SK-N-SH (cell line): ENCODE measurements around the gene SDK1. TPM values are rescaled to one million over a fixed set of nuclear protein-coding genes. Genes with fewer than 3 reads are reported as not detected.

Source experiments
- CTCF ChIA-PET: fragments of 300-600, 350-600 bp; formaldehyde crosslinking; extraction: SDS; loops from one replicate; lab custom pipeline; 2021; lab: Yijun Ruan, JAX
- POLR2A ChIA-PET: fragments of 350-600 bp; sonication (Branson Sonifier 250); formaldehyde crosslinking; extraction: SDS; loops from one replicate; lab custom pipeline; 2020; ENCODE audit warnings: antibody characterized with exemption, inconsistent platforms; lab: Yijun Ruan, JAX
- DNase-seq: peaks from one replicate; pipeline ENCODE4 v3.0.0; 2012
- H2AFZ ChIP-seq: fragments of 200-600 bp; sonication (generic); 2 replicates; pipeline ENCODE4 v1.8.1; 2016; ENCODE audit warnings: antibody characterized with exemption, mild to moderate bottlenecking, low read depth
- H3F3A ChIP-seq: fragments of 200-600 bp; sonication (generic); replicated peaks from 2 replicates; pipeline ENCODE3; 2016; ENCODE audit warnings: antibody characterized with exemption, mild to moderate bottlenecking; ENCODE audit not compliant: insufficient read depth
- H3K27ac ChIP-seq, 2 experiments: fragments of 200-500 bp in 1 of 2; fragments of 200-600 bp in 1 of 2; sonication (Bioruptor generic) in 1 of 2; sonication (generic), shearing (Covaris generic) in 1 of 2; 2 replicates each; pipeline versions ENCODE4 v1.5.1 to v1.6.1; 2014 to 2016; ENCODE audit warnings: low read depth in 2 of 2, inconsistent platforms in 1 of 2, low read length in 1 of 2, mild to moderate bottlenecking in 1 of 2, mixed read lengths in 1 of 2
- H3K27me3 ChIP-seq: fragments of 200-600 bp; sonication (generic), shearing (Covaris generic); 2 replicates; pipeline ENCODE4 v1.6.1; 2016; ENCODE audit warnings: mixed run types; ENCODE audit not compliant: insufficient read depth
- H3K36me3 ChIP-seq, 2 experiments: fragments of 200-500 bp in 1 of 2; fragments of 200-600 bp in 1 of 2; sonication (Bioruptor generic) in 1 of 2; sonication (generic) in 1 of 2; replicated peaks in 1 of 2; 2 replicates each; pipeline versions ENCODE3 to v1.5.1; 2014 to 2016; ENCODE audit warnings: low read length in 1 of 2, mild to moderate bottlenecking in 1 of 2; ENCODE audit not compliant: insufficient read depth in 2 of 2, control insufficient read depth in 1 of 2
- H3K4me1 ChIP-seq, 2 experiments: fragments of 200-500 bp in 1 of 2; fragments of 200-600 bp in 1 of 2; sonication (Bioruptor generic) in 1 of 2; sonication (generic), shearing (Covaris generic) in 1 of 2; 2 replicates each; pipeline versions ENCODE4 v1.5.1 to v1.6.1; 2014 to 2016; ENCODE audit warnings: low read depth in 1 of 2, low read length in 1 of 2, mixed run types in 1 of 2; ENCODE audit not compliant: insufficient read depth in 2 of 2, control insufficient read depth in 1 of 2
- H3K4me2 ChIP-seq: fragments of 200-600 bp; sonication (generic), shearing (Covaris generic); 2 replicates; pipeline ENCODE4 v1.6.1; 2017; ENCODE audit warnings: mixed run types
- H3K4me3 ChIP-seq, 2 experiments: fragments of 200-500 bp in 1 of 2; fragments of 200-600 bp in 1 of 2; sonication (Bioruptor generic) in 1 of 2; sonication (generic), shearing (Covaris generic) in 1 of 2; 2 replicates each; pipeline versions ENCODE4 v1.5.1 to v1.8.1; 2014 to 2016; ENCODE audit warnings: low read depth in 2 of 2, inconsistent platforms in 1 of 2, low read length in 1 of 2, mild to moderate bottlenecking in 1 of 2, mixed read lengths in 1 of 2, moderate library complexity in 1 of 2
- H3K79me2 ChIP-seq: fragments of 200-600 bp; sonication (generic); 2 replicates; pipeline ENCODE4 v1.8.1; 2017; ENCODE audit warnings: mild to moderate bottlenecking; ENCODE audit not compliant: insufficient read depth
- H3K9ac ChIP-seq: fragments of 200-600 bp; sonication (generic); 2 replicates; pipeline ENCODE4 v1.6.1; 2017; ENCODE audit warnings: mixed run types
- H3K9me2 ChIP-seq: fragments of 200-600 bp; sonication (generic); 2 replicates; pipeline ENCODE4 v1.6.1; 2017; ENCODE audit warnings: mixed run types
- H3K9me3 ChIP-seq: fragments of 200-600 bp; sonication (generic); 2 replicates; pipeline ENCODE4 v1.6.1; 2017; ENCODE audit warnings: mixed run types, mild to moderate bottlenecking, moderate library complexity
- H4K20me1 ChIP-seq: fragments of 200-600 bp; sonication (generic); 2 replicates; pipeline ENCODE4 v1.6.1; 2017; ENCODE audit warnings: mild to moderate bottlenecking, mixed run types; ENCODE audit not compliant: insufficient read depth
- CHD2 ChIP-seq: fragments of 150-350 bp; IDR thresholded peaks from 2 replicates; pipeline ENCODE4 v1.6.1; 2018; ENCODE audit warnings: low read length; ENCODE audit not compliant: partially characterized antibody
- ELF1 ChIP-seq: IDR thresholded peaks from 2 replicates; pipeline ENCODE4 v1.4.0; 2012
- EP300 ChIP-seq, 2 experiments: IDR thresholded peaks; 2 replicates each; pipeline versions ENCODE4 v1.4.0 to v1.6.1; 2012; ENCODE audit warnings: borderline replicate concordance in 1 of 2, low read depth in 1 of 2, low read length in 1 of 2
- EZH2phosphoT487 ChIP-seq: fragments of 200-600 bp; sonication (generic); IDR thresholded peaks from 2 replicates; pipeline ENCODE4 v1.6.1; 2017; ENCODE audit warnings: low read depth, mixed run types, mild to moderate bottlenecking, antibody characterized with exemption, moderate library complexity, borderline replicate concordance
- FOSL2 ChIP-seq: IDR thresholded peaks from 2 replicates; pipeline ENCODE4 v1.4.0; 2012; ENCODE audit warnings: low read depth, mild to moderate bottlenecking, moderate library complexity, borderline replicate concordance
- FOXJ3 ChIP-seq: sonication (generic); formaldehyde crosslinking; IDR thresholded peaks from 2 replicates; pipeline ENCODE4 v1.5.1; 2020; ENCODE audit warnings: mild to moderate bottlenecking, missing genetic modification reagents
- FOXM1 ChIP-seq: IDR thresholded peaks from 2 replicates; pipeline ENCODE4 v1.4.0; 2012; ENCODE audit warnings: low read depth, mild to moderate bottlenecking
- GABPA ChIP-seq: IDR thresholded peaks from 2 replicates; pipeline ENCODE4 v1.4.0; 2012; ENCODE audit warnings: low read depth, mild to moderate bottlenecking
- GATA2 ChIP-seq: sonication (generic); formaldehyde crosslinking; IDR thresholded peaks from 2 replicates; pipeline ENCODE4 v1.5.0; 2020; ENCODE audit warnings: mild to moderate bottlenecking, missing genetic modification reagents
- JUND ChIP-seq: IDR thresholded peaks from 2 replicates; pipeline ENCODE4 v1.4.0; 2012
- MEF2A ChIP-seq: IDR thresholded peaks from 2 replicates; pipeline ENCODE4 v1.4.0; 2012; ENCODE audit warnings: low read depth, borderline replicate concordance
- MXI1 ChIP-seq: IDR thresholded peaks from 2 replicates; pipeline ENCODE4 v1.6.1; 2012; ENCODE audit warnings: mild to moderate bottlenecking, low read depth, low read length, improper control_type of control experiment
- NFIC ChIP-seq: IDR thresholded peaks from 2 replicates; pipeline ENCODE4 v1.4.0; 2012; ENCODE audit warnings: borderline replicate concordance
- NRF1 ChIP-seq: IDR thresholded peaks from 2 replicates; pipeline ENCODE4 v1.6.1; 2012; ENCODE audit warnings: low read depth, mild to moderate bottlenecking, low read length
- POLR2AphosphoS5 ChIP-seq: IDR thresholded peaks from 2 replicates; pipeline ENCODE4 v1.6.1; 2012; ENCODE audit warnings: low read depth, low read length
- RCOR1 ChIP-seq: fragments of 150-350 bp; IDR thresholded peaks from 2 replicates; pipeline ENCODE4 v1.6.1; 2017; ENCODE audit warnings: antibody characterized with exemption, low read length
- RFX5 ChIP-seq: IDR thresholded peaks from 2 replicates; pipeline ENCODE4 v1.6.1; 2012; ENCODE audit warnings: mild to moderate bottlenecking, improper control_type of control experiment, low read length
- RXRA ChIP-seq: IDR thresholded peaks from 2 replicates; pipeline ENCODE4 v1.4.0; 2012; ENCODE audit warnings: low read depth, mild to moderate bottlenecking, borderline replicate concordance
- SIN3A ChIP-seq: IDR thresholded peaks from 2 replicates; pipeline ENCODE4 v1.6.1; 2012; ENCODE audit warnings: low read depth, mild to moderate bottlenecking, low read length, moderate library complexity, borderline replicate concordance
- TAF1 ChIP-seq: IDR thresholded peaks from 2 replicates; pipeline ENCODE4 v1.6.1; 2012; ENCODE audit warnings: low read depth, mild to moderate bottlenecking, low read length, moderate library complexity, borderline replicate concordance
- WGBS: methylation state at CpG from one replicate; pipeline ENCODE4 v1.1.6; 2017; ENCODE audit warnings: low lambda C conversion rate; 5-methylcytosine and 5-hydroxymethylcytosine counted together
- polyA plus RNA-seq, 3 experiments: library from polyadenylated mRNA; depleted of rRNA; stranded (reverse); fragments of >200 nt; gene quantifications; 2 replicates each; pipeline ENCODE4 v1.2.3, GENCODE V29; 2012
- TF ChIP-seq, protein P1 (sequence below): fragments of 150-350 bp; IDR thresholded peaks from 2 replicates; pipeline ENCODE4 v1.6.1; 2016; ENCODE audit warnings: mild to moderate bottlenecking, low read depth, low read length
- TF ChIP-seq, protein P2 (sequence below): IDR thresholded peaks from 2 replicates; pipeline ENCODE4 v1.4.0; 2012; ENCODE audit warnings: low read depth, borderline replicate concordance
- TF ChIP-seq, protein P3 (sequence below): fragments of 150-350 bp; IDR thresholded peaks from 2 replicates; pipeline ENCODE4 v1.6.1; 2017; ENCODE audit warnings: antibody characterized with exemption, low read length, low read depth, borderline replicate concordance
- TF ChIP-seq, protein P4 (sequence below): IDR thresholded peaks from 2 replicates; pipeline ENCODE4 v1.4.0; 2012; ENCODE audit warnings: low read depth, borderline replicate concordance

Gene SDK1
- polyA plus RNA-seq, 1 of the 3 experiments (the other 2 are of a cell fraction) = 1.2 TPM

DNA sequence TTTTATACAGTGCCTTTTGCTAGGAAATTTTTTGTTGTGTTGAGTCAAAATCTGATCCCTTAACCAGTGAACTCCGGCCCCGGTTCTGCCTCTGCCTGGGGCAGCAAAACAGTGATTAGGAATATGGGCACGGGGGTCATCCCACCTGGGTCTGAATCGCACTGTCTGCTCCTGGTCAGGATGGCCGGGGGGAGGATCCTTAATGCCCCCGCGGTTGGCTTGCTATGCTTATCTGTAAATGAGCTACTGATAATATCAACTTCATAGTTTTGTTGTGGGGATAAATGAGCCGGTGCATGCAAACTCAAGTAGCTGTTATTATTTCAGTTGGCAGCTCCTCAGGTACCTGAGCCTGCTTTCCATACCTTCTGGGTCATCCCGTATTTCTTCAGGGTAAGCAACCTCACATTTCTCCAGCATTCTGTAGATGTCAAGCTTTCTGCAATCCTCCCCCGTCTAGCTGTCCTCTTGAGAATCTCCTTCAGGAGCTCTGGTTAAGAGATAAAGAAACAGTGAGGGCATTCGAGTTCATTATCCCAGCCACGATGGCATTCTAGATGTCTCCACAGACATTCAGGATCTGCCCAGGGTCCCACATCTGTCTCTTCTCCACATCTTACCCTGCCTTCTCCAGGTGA, 592.2 kb downstream of the SDK1 start:
- no peaks in the 10 kb centered on the region for H4K20me1 ChIP-seq
- H3K27me3 ChIP-seq = no peaks in the 10 kb centered on the region
- no peak for DNase-seq
- WGBS = 56% methylated on average over 12 of the region's 12 CpGs
- H3F3A ChIP-seq = no peaks in the 10 kb centered on the region
- no peaks in the 10 kb centered on the region for H3K9me3 ChIP-seq
- peaks cover 0 to 3% of the 10 kb centered on the region in 2 experiments; a peak in 1 of 4 replicates for H3K4me1 ChIP-seq
- POLR2A ChIA-PET = no interaction called here
- no peak for TF ChIP-seq POLR2AphosphoS5
- TF ChIP-seq TAF1 = no peak
- TF ChIP-seq EZH2phosphoT487 = no peak
- TF ChIP-seq RFX5 = no peak
- TF ChIP-seq FOXM1 = no peak
- no peak for TF ChIP-seq MXI1
- no peak for TF ChIP-seq GATA2 (CRISPR knock-in tag)
- no peak for TF ChIP-seq MEF2A
- H3K4me2 ChIP-seq = no peak overlapping the region
- no peaks in the 10 kb centered on the region for H3K36me3 ChIP-seq
- H3K4me3 ChIP-seq = no peak overlapping the region
- CTCF ChIA-PET = interaction anchor here (0.8 to 1.7 kb wide), 5 partner anchors 10 to 591 kb away, joined by 3 to 4 read pairs (median 3); no protein-coding TSS in a partner anchor
- no peak overlapping the region for H3K9ac ChIP-seq
- H3K9me2 ChIP-seq = no peaks in the 10 kb centered on the region
- H2AFZ ChIP-seq = no peak overlapping the region
- no peaks in the 10 kb centered on the region for H3K79me2 ChIP-seq
- H3K27ac ChIP-seq = no peak overlapping the region

DNA sequence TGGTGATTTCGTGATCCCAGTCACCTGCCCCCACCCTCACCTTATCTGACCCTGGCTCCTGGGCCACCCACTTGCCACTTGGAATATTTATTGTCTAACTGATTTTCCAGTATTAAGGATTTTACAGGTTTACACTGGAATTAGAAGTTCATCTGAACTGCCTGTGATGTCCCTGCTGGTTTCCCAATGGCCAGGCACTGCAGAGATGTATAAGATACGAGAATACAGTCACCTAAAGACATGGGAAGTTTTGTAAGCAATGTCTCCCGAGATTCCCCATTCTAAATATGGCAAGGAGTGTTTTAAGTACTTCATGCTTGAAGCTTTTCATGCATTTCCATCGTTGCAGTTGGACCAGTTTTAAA, 592.7 kb downstream of the SDK1 start:
- H3K9me3 ChIP-seq = no peaks in the 10 kb centered on the region
- no peak overlapping the region for H3K9ac ChIP-seq
- no peaks in the 10 kb centered on the region for H3F3A ChIP-seq
- H3K9me2 ChIP-seq = no peaks in the 10 kb centered on the region
- no peak overlapping the region for H3K4me3 ChIP-seq
- no peak overlapping the region for H3K4me2 ChIP-seq
- H4K20me1 ChIP-seq = no peaks in the 10 kb centered on the region
- TF ChIP-seq GABPA (no peak), TAF1 (no peak), CHD2 (no peak), JUND (no peak), ELF1 (no peak), MXI1 (no peak), RCOR1 (no peak), FOSL2 (no peak), NFIC (no peak), SIN3A (no peak), EZH2phosphoT487 (no peak), EP300 (IDR thresholded peaks at IDR 0.05; ENCODE audit: borderline replicate concordance in 1 of 2, low read depth in 1 of 2, low read length in 1 of 2) (no peak), NRF1 (no peak), FOXJ3 (CRISPR knock-in tag) (no peak), RXRA (no peak), GATA2 (CRISPR knock-in tag) (no peak)
- TF ChIP-seq, protein P1, sequence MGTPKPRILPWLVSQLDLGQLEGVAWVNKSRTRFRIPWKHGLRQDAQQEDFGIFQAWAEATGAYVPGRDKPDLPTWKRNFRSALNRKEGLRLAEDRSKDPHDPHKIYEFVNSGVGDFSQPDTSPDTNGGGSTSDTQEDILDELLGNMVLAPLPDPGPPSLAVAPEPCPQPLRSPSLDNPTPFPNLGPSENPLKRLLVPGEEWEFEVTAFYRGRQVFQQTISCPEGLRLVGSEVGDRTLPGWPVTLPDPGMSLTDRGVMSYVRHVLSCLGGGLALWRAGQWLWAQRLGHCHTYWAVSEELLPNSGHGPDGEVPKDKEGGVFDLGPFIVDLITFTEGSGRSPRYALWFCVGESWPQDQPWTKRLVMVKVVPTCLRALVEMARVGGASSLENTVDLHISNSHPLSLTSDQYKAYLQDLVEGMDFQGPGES = no peak
- TF ChIP-seq, protein P2, sequence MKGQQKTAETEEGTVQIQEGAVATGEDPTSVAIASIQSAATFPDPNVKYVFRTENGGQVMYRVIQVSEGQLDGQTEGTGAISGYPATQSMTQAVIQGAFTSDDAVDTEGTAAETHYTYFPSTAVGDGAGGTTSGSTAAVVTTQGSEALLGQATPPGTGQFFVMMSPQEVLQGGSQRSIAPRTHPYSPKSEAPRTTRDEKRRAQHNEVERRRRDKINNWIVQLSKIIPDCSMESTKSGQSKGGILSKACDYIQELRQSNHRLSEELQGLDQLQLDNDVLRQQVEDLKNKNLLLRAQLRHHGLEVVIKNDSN = no peak
- TF ChIP-seq, protein P3, sequence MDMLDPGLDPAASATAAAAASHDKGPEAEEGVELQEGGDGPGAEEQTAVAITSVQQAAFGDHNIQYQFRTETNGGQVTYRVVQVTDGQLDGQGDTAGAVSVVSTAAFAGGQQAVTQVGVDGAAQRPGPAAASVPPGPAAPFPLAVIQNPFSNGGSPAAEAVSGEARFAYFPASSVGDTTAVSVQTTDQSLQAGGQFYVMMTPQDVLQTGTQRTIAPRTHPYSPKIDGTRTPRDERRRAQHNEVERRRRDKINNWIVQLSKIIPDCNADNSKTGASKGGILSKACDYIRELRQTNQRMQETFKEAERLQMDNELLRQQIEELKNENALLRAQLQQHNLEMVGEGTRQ = no peak
- TF ChIP-seq, protein P4, sequence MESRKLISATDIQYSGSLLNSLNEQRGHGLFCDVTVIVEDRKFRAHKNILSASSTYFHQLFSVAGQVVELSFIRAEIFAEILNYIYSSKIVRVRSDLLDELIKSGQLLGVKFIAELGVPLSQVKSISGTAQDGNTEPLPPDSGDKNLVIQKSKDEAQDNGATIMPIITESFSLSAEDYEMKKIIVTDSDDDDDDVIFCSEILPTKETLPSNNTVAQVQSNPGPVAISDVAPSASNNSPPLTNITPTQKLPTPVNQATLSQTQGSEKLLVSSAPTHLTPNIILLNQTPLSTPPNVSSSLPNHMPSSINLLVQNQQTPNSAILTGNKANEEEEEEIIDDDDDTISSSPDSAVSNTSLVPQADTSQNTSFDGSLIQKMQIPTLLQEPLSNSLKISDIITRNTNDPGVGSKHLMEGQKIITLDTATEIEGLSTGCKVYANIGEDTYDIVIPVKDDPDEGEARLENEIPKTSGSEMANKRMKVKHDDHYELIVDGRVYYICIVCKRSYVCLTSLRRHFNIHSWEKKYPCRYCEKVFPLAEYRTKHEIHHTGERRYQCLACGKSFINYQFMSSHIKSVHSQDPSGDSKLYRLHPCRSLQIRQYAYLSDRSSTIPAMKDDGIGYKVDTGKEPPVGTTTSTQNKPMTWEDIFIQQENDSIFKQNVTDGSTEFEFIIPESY = no peak
- 25% methylated on average over 4 of the region's 4 CpGs for WGBS
- no peaks in the 10 kb centered on the region for H3K27me3 ChIP-seq
- no peak for DNase-seq
- no peaks in the 10 kb centered on the region for H3K79me2 ChIP-seq
- H3K4me1 ChIP-seq = peaks cover 0 to 3% of the 10 kb centered on the region in 2 experiments; a peak in 1 of 4 replicates
- H3K27ac ChIP-seq = no peak overlapping the region
- no peak overlapping the region for H2AFZ ChIP-seq
- H3K36me3 ChIP-seq = no peaks in the 10 kb centered on the region
- POLR2A ChIA-PET = no interaction called here
- CTCF ChIA-PET = interaction anchor here (0.8 to 1.7 kb wide), 5 partner anchors 9 to 592 kb away, joined by 3 to 4 read pairs (median 3); no protein-coding TSS in a partner anchor
